ENCODE data around the gene RSRC2.

- TF ChIP-seq, protein P1, sequence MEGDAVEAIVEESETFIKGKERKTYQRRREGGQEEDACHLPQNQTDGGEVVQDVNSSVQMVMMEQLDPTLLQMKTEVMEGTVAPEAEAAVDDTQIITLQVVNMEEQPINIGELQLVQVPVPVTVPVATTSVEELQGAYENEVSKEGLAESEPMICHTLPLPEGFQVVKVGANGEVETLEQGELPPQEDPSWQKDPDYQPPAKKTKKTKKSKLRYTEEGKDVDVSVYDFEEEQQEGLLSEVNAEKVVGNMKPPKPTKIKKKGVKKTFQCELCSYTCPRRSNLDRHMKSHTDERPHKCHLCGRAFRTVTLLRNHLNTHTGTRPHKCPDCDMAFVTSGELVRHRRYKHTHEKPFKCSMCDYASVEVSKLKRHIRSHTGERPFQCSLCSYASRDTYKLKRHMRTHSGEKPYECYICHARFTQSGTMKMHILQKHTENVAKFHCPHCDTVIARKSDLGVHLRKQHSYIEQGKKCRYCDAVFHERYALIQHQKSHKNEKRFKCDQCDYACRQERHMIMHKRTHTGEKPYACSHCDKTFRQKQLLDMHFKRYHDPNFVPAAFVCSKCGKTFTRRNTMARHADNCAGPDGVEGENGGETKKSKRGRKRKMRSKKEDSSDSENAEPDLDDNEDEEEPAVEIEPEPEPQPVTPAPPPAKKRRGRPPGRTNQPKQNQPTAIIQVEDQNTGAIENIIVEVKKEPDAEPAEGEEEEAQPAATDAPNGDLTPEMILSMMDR (conservative IDR thresholded peaks at IDR 0.05; ENCODE audit: low read depth, low read length) = no peak
- TF ChIP-seq EZH2 (IDR thresholded peaks at IDR 0.05; ENCODE audit: low read length, unreplicated experiment) = no peak
Observed at GRCh38 chr12:122547330-122547729, 20.6 kb upstream of the RSRC2 start.

All from PC-3 (cell line).